ENCODE measurements around the gene GNPDA1.

GNPDA1 gene

DNA sequence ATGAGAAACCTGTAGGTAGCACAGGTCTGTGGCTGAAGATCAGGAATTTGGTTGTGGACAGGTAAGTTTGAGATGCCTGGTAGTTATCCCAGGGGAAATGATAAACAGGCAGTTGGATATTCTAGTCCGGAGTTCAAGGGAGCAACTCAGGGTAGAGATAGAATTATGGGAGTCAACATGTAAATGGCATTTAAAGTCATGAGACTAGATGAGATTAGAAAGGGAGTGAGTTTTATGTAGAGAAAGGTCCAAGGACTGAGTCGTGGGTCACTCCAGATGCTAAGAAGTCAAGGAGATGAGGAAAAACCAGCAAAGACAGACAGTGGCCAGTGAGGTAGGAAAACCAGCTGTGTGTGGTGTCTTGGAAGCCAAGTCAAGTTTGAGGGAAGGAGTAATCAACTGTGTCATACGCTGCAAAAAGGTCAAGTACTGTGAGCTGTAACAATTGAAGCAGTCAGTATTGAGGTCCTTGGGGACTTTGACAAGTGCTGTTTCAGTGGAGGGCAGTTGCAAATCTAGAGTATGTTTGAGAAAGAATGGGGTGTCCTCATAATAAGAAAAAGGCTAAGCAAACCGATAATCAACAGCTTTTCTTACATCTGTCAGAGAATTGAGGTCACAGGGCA, 18.2 kb downstream of the GNPDA1 start:
- DNase-seq (ENCODE audit: low read depth), result no peak

DNA sequence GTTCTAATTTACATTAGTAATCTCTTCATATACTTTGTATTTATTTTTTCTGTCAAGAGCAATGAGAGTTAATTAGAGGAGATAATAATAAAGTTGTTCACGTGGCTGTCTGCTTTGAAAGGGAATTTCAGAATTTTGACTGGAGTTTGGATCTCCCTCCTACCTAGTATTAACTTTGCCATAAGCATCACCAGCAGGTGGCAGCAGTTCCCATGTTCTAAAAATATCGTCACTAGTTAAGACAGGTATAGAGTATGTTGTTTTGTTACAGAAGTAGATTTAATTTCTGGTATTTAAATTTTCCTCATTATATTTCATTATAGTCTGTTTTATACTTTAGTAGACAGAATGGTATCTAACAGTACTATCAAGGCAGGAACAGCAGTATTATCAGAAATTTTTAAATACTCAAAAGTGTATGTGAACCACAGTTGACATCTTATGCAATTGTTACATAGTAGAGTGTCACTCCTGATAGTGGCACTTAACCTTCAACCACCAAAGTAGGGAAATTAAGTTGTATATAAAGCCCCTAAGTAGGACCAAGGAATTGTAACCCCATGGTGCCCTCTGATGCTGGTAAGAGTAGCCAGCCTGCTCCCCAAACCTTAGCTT, 20.4 kb downstream of the GNPDA1 start:
- no peak for DNase-seq (ENCODE audit: low read depth)

DNA sequence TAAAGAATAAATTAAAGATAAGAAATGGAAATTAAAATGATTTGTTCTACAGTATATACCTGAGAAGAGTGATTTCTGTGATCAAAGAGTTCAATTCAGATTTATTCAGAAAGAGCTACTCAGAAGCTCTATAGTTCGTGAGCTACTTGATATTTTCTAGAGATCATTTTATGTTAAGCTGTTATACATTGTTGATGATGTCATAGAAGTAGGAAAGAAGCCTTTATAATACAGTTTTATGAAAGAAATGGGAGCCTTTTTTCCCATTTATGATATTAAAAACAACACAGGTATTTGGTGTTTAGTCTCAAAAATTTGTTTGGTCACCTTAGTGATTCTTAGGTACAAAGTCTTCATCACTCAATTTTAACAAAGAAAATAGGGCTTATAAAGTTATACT, 23.1 kb downstream of the GNPDA1 start:
- DNase-seq (ENCODE audit: low read depth), result no peak

DNA sequence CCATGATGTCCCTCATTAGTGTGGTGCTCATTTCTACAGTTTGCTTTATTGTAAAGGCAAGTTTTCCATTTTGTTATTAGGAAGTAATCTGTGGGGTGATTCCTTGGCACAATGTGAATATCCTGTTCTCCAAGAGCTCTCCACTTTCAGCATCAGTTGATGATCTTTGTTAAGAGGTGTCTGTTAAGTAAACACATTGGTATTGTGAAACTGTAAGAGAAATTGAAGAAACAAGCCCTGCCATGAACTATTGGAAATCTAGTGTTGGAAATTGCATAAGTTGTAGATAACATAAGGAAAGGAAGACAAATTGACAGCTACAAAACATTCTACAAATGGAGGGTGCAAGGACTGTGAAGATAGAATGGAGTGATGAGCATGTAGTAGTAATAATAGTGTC, 26.8 kb downstream of the GNPDA1 start:
- no peak for DNase-seq (ENCODE audit: low read depth)

DNA sequence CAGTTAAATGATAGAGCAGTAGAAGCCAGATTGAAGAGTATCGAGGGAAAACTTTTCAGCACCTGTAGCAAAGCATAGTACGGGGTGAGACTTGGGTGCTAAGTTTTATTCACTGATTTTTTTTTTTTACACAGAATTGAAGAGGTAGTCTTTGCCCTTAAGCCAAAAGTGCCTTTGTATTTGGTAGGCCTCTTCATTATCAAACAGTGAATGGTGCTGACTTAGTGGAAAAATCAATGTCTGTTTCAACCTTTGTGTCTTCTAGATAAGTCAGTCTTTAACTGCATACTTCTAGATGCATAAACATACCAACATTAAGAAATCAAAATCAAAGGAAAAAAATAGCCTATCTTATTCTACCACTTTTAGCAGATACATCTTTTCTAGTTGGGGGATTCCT, 30.2 kb downstream of the GNPDA1 start:
- DNase-seq (ENCODE audit: low read depth), result no peak

DNA sequence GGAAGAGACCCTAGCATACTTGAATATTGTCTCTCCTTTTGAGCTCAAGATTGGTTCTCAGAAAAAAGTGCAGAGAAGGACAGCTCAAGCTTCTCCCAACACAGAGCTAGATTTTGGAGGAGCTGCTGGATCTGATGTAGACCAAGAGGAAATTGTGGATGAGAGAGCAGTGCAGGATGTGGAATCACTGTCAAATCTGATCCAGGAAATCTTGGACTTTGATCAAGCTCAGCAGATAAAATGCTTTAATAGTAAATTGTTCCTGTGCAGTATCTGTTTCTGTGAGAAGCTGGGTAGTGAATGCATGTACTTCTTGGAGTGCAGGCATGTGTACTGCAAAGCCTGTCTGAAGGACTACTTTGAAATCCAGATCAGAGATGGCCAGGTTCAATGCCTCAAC, 34.4 kb downstream of the GNPDA1 start:
- no peak for DNase-seq (ENCODE audit: low read depth)

DNA sequence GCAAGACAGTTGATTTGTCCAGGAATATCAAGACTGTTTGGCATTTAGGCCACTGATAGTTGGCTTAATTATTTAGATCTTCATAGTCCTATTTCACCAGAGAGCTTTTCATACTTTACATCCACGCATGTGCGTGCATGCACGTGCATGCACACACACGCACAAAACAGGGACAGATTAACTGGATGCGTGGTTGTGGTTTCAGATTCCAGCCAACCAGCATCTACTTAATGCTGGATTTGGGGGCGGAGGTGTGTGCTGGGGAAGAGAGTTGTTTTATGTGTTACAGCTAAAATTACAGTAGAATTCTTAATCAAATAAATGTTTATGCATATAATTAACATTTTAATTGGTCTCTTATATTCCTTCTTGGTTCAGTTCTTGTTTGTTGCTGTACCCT, 36.7 kb downstream of the GNPDA1 start:
- no peak for DNase-seq (ENCODE audit: low read depth)

DNA sequence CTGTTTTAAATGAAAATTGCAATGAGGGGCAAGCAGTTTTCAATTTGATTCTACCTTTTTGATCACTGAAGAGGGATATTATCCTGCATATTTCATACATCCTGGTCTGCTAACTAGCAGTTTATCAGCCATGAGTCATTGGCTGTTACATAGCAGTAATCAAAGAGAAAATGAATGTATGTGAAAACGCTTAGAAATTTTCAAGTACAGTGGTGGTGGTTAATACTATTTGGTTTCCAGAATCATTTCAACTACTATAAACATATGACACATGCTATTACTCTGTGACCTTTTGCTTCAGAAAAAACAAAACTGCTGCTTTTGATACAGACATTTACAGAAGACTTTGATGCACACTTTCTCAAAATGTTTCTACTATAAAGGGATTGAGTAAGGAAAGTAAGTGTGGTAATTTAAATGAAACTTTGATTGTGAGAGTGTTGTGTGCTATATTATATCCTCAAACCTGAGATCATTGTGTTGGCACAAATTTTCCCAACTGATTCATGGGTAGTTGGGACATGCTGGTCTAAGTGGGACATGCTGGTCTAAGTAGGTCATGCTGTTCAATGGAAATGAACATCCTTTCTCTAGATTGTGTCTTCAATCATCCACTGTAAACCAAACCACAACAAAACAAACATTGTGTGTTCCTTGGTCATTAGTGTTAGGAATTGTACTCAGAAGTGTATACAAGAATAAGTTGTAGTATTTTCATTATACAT, 38.8 kb downstream of the GNPDA1 start:
- no peak for DNase-seq (ENCODE audit: low read depth)

DNA sequence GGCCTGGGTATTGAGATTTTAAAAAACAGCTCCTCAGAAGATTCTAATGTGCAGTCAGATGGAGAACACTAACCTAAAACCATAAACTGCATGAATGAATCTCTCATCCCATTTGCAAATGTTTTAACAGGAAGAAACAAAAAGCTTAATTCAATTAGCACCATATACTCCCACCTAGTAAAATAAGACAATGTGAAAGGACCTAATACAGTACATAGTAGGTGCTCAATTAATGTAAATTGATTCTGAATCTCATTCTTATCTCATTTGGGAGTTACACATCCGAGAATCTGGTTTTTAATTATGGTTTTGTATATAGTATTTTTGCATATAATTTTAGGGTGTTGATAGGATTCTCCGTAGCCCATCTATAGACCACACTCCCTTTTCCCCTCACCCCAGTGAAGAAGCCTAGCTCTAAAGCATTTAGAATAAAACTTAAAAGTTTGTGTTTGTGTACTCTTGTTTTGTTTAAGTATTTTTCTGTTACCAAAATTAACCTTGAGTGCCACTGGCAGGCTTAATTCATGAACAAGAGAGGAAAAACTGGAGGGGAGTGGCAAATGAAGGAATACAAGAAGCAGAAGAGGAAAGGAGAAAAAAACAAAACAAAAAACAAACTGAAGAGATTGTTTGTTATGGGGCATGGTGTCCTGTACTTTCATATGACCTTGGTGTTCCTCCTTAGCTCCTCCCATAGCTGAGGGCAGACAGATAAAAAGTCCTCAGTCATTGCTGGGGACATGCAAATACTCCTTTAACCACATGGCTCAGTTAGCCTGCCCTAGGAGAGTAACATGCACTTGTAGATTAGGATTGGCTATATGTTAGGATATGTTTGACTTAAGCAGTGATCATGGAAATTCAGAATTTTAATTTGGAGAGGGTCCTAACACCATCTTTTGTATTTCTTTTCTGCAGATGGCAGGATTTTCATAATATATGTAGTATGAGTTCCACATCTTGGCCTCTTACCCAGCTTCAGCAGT, 42.8 kb downstream of the GNPDA1 start:
- no peak for DNase-seq (ENCODE audit: low read depth)

DNA sequence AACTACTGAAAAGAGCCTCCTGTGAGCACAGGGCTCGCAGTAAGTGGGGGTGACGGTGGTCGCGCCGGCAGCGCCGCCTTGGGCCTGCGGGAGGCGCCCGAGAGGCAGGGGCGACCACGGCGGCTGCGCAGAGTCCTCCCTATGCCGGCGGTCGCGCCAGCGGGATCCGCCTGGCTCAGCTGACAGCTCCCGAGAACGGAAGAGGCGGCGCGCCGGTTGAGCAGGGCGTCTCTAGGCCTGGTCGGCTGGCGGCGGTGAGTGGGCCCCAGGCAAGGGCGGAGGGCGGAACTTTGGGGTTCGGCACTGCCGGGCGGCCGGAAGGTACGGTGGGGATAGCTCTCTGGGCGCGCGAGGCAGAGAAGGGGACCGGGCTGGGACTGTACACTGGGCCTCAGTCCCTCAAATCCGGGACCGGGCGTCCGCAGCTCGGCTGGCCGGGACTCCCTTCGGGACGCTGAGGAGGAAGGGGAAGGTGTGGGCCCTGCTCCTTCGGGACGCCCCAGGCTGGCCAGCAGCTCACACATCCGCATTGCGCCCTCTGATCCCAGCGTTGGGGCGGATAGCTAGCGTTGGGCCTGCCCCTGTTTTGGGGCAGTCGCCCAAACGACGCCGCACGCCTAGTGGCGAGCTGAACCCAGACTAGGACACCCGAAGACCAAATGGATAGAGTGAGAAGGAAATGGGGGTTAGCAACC, 43.8 kb downstream of the GNPDA1 start, which contains the start of gene RNF14:
Gene RNF14 (plus strand): TSS at position 192 of the 695 bp plus-strand sequence. CDS start 4,484 bp downstream, outside the sequence.
- DNase-seq (ENCODE audit: low read depth), result peak; percentile 58

DNA sequence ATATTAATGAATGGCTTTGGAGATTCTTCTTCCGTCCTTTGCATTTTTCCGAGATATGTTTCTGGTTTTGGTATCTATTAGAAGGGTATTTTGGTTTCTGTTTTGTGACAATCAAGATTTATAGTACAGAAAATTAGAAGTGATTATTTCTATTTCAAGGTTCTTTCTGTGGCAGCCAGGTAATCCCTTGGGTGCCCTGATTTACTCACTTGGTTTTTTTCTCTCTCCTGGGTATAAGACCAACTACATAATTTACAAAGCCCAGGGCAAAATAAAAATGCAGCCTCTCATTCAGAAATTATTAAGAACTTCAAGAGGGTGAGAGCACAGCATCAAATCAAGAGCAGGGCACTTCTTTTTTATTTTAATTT, 45.9 kb downstream of the GNPDA1 start:
- DNase-seq (ENCODE audit: low read depth), result no peak

DNA sequence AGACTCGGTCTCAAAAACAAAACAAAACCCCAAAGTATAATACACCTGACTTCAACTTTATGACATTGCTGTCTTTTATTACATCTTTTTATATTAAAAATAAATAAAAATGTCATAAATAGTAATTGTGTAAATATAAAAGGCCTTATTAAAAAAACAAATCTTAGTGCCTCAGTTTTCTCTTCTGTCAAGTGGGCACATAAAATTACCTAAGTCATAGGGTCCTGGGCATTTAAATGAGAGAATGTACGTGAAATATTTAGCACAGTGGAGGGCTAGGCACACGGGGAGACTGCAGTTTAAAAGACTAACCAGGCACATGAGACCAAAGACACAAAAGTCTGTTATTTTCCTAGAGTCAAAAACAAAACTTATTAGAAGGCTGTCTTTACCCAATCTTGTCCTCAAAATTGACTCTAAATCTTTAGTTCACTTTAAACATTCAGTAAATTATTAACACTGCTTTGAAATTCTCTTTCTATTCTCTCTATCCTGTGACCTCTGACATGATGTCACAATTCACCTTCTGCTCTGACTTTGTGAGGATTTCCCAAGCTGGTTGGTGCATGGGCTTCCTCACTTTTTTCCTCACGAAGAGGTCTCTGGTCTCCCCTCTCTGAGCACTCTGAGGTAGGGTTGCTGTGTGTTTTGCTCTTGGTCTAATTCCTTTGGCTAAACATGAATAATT, 46.4 kb downstream of the GNPDA1 start:
- no peak for DNase-seq (ENCODE audit: low read depth)

DNA sequence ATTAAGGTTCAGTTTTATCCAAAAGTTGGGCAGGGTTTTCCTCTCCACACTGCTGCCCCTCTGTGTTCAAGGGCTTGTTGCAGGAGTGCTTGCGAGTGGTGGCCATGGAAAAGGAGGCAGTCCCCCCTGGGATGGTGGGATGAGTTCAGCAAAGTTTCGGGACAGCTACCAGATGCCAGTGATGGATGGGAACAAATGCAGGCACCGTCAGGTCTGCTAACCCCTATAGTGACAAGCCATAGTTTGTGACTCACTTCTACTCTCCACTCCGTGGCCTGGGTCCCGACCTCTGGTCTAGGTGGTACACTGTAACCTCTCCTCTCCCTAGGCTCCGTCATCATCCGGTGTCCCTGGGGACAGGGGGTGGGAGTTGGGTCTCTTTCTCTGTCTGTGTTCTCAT, 47.8 kb downstream of the GNPDA1 start:
- DNase-seq (ENCODE audit: low read depth), result no peak

DNA sequence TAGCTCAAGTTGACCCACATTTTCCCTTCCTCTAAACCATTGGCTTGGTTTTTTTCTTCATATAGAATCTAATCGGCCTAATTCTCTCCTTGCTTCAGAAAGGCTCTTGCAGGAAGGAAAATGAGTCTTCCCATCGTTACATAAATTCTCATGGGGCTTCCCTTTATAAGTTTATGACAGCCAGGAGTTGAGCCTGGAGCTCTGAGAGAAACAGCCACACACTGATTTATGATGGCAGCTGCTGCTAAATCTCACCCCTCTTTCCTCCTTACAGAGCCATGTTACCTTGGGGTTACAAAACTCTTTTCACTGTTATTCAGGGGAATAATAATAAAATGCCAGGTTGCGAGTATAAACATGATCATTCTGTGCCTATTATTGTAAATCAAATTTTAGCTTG, 49.1 kb downstream of the GNPDA1 start:
- no peak for DNase-seq (ENCODE audit: low read depth)

DNA sequence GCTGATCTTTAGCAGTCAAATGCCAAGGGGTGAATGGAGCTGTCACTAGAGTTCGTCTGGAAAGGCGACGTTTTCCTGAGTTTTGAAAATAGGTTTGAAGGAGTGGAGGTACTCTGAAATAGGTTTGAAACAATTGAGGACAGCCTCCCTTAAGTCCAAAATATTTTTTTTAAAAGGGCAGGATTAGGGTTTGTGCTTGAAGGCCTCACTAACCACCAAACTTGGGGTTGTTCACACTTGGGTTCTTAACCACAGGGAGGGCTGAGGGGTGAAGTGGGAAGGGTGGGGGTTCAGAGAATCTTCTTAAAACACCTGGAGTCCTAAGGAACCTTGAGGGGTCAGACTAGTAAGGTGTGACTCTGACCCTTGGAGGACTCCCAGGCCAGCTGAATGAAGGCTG, 51.4 kb downstream of the GNPDA1 start:
- DNase-seq (ENCODE audit: low read depth), result no peak

DNA sequence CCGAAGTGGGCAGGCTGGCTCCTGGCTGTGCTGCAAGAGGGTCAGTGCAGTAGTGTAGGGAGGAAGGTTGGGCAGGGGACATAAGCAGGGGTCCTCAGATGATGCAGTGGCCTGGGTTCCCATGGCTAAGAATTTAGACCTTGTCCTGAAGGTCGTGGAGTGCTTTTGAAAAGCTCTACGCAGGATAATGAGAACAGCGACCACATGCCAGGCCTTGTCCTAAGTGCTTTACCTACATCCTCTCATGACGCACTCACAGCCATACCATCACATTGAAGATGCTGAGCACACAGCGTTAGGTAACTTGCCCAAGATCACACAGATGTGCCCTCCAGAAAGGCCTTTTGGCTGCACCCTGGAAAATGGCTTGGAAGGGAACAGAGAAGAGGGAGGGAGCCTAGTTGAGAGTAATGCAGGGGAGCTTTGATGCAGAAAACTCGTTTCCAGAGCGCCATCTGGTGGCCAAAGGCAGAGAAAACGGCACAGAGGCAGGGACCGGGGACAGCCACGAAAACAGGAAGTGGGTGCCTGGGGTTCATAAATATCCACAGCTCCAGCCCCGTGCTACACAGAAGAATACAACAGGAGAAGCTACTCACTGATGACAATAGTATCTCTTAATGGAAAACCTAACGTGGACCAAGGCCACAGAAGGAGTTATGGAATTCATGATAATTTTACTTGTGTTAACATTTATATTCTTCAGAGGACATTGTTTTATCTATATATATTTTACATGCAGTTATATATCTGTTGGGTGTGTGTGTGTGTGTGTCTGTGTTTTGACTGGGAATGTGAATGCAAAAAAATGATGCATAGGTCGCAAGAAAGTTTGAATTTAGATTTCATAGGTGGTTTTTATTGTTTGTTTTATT, 52.1 kb downstream of the GNPDA1 start:
- peak; percentile 30 for DNase-seq (ENCODE audit: low read depth)

DNA sequence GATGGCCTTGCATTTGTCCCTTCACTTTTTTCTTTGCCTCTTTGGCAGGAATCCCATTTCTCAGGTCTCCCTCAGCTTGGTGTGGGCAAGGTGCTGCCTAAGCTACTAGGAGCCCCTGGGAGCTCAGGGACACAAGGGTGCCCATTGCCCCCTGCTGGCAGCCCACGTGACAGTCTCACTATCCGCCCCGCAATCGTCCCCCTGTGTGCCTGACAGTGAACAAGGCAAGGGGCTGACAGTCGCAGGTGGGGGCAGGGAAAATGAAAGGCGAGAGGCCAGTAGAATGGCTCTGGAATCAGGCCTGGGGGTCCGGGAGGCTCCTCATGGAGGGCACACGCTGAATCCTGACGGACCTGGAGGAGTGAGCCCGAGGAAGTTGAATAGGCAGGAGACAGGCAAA, 52.8 kb downstream of the GNPDA1 start:
- no peak for DNase-seq (ENCODE audit: low read depth)

DNA sequence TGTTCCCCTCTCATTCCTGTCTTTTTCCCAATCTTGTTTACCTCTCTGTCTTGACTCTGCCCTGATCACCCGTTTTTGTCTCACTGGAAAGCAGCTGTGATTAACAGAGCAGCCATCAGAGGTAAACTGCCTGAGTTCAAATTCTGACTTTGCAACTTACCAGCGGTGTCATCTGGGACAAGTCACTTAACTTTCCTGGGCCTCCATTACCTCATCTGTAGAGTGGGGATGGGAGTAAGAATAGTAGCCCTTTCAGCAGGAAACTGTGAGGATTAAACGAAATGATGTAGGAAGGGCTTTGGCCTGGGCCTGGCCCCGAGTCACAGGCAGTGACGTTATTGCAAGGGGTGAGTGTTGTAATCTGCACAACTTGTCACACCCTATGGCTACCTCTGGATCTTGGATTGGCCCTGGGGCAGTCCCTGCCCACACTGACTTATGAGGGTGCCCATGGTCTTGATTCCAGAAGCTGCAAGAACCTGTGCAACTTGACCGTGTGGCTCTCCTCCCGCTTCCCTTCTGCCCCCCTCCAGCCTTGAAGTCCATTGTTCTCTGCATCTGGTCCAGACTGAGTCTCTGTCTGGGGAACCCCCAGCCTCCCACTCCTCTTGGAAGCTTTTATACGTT, 54.2 kb downstream of the GNPDA1 start:
- DNase-seq (ENCODE audit: low read depth), result no peak

DNA sequence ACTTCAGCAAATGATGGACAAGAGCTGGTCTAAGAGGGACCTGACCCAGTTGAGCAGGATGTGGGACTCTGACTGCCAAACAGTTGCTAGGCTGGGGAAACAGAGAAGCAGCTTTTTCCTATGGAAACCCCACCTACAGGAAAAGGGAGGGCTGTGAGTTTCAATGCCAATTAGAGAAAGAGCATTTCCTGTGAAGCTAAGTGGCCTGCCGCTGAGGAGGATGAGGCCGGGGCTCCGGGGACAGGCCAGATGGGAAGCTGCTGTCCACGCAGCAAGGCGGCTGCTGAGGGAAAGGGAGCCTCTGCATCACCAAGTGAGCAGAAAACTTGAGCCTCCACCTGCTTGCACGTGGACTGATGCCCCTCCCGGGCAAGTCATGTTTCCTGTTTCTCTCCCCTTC, 54.7 kb downstream of the GNPDA1 start, which contains the start of gene PCDH12:
Gene PCDH12 (minus strand): TSS at position 90 of the 400 bp plus-strand sequence. CDS start 351 bp downstream, outside the sequence.
- no peak for DNase-seq (ENCODE audit: low read depth)

Measured in HS-27A (cell line).